Adipose tissue (tissue), 3 donors: Measurements from ENCODE around the gene ZGLP1. TPM values are rescaled to one million over a fixed set of nuclear protein-coding genes. Genes with fewer than 3 reads are reported as not detected.

Source experiments
- H3K27ac ChIP-seq: one replicate; pipeline ENCODE4 v1.5.1; 2013; ENCODE audit warnings: low read depth, low read length
- WGBS, 3 donors: extraction: QIAGEN DNeasy Blood & Tissue Kit; methylation state at CpG; one replicate each; pipeline ENCODE4 v1.1.7; 2013; 5-methylcytosine and 5-hydroxymethylcytosine counted together
- polyA plus RNA-seq, 3 donors: library from polyadenylated mRNA; stranded (reverse); fragments of 200-250 nt; gene quantifications; one replicate each; pipeline ENCODE4 v1.2.3, GENCODE V29; 2013
- donor health status: healthy with polysubstance abuse.
- donor health status: Bipolar disorder and iron deficiency.
- donor health status: healthy.

The ZGLP1 gene
- polyA plus RNA-seq, 3 donors: 2.2 to 5.3 (median 2.2) TPM

GRCh38 chr19:10329555-10329954 lies 19.9 kb upstream of the ZGLP1 start:
- 92 to 95% (median 94%) methylated on average over 13 of the region's 13 CpGs for WGBS, 3 donors
- H3K27ac ChIP-seq: no peak overlapping the region

- WGBS, 3 donors: 93 to 96% (median 95%) methylated on average over 39 to 41 of the region's 41 CpGs
- H3K27ac ChIP-seq: no peak overlapping the region
Measured at GRCh38 chr19:10328558-10329429, 19.2 kb upstream of the ZGLP1 start.

- H3K27ac ChIP-seq: no peak overlapping the region
- 83 to 92% (median 87%) methylated on average over 7 of the region's 7 CpGs for WGBS, 3 donors
Measured at GRCh38 chr19:10327793-10328192, 18.2 kb upstream of the ZGLP1 start.

DNA sequence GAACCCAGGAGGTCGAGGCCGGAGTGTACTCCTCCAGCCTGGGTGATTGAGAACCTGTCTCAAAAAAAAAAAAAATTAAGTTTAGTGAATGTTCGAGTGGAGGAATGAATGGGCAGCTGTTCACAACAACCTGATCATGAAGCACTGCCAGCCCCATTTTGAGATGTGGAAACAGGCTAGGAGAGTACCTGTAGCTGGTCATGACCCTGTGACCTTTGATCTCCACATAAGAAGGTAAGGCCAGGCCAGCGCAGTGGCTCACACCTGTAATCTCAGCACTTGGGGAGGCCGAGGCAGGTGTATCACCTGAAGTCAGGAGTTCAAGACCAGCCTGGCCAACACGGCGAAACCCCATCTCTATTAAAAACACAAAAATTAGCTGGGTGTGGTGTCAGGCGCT lies 16.1 kb upstream of the ZGLP1 start:
- no peak overlapping the region for H3K27ac ChIP-seq
- WGBS, 3 donors: 90 to 94% (median 92%) methylated on average over 8 of the region's 8 CpGs

- WGBS, 3 donors: 88 to 95% (median 88%) methylated on average over 17 to 19 of the region's 19 CpGs
- no peak overlapping the region for H3K27ac ChIP-seq
Measured at GRCh38 chr19:10321874-10322835, 12.5 kb upstream of the ZGLP1 start.

DNA sequence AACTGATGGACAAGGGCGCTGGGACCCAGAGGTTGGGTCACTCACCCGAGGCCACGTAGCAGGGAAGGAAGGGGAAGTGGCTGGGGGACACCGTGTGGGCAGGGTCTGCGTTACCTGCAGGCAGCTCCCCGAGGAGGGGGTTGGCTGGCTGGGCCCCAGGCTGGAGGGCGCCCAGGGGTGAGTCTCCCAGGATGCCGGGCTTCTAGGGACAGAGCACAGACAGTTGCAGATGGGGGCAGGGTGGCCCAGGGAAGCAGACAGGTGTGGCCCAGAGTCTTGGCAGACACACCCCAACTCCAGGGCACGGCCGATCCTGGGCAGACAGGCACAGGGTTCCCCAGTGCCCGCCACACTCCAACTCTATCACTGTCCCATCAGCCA lies 11.8 kb upstream of the ZGLP1 start:
- 82 to 86% (median 82%) methylated on average over 11 of the region's 11 CpGs for WGBS, 3 donors
- no peak overlapping the region for H3K27ac ChIP-seq

- H3K27ac ChIP-seq: no peak overlapping the region
- WGBS, 3 donors: 94 to 96% (median 95%) methylated on average over 25 to 32 of the region's 32 CpGs
Measured at GRCh38 chr19:10320602-10321416, 11.2 kb upstream of the ZGLP1 start.

DNA sequence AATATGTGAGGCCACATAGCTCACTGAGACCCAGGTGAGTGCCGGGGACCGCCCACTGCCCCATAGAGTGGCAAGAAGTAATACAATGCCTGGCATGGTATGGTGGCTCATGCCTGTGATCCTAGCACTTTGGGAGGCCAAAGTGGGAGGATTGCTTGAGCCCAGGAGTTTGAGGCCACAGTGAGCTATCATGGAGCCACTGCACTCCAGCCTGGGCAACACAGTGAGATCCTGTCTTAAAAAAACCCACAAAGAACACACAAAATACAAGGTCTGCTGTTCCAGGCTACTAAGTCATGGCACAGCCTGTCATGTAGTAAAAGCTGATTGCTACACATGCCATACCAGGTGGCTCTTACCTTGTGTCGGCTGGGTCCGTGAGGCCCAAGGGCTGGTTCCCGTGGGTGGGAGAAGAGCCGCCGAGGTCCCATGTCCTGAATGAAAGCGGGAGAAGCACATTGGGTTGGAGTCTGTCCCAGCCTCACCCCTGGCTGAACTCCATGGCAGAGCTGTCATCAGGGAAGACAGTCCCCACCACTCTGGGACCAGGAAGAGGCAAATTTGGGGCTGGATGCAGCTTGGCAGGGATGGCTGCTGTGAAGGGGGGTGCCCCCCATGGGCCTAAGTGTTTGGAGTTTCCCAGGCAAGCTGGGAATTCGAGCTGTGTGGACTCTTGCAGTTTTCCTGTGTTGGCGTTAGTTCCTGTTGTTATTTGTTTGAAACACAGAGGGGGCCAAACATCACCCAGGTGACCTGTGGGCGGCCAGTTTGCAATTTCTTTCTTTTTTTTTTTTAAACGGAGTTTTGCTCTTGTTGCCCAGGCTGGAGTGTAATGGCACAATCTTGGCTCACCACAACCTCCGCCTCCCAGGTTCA lies 9.4 kb upstream of the ZGLP1 start:
- no peak overlapping the region for H3K27ac ChIP-seq
- WGBS, 3 donors: 89 to 91% (median 90%) methylated on average over 13 of the region's 13 CpGs

- 91 to 95% (median 91%) methylated on average over 15 of the region's 15 CpGs for WGBS, 3 donors
- no peak overlapping the region for H3K27ac ChIP-seq
Measured at GRCh38 chr19:10317857-10318462, 8.3 kb upstream of the ZGLP1 start.

GRCh38 chr19:10317045-10317856 lies 7.6 kb upstream of the ZGLP1 start:
- WGBS, 3 donors: 84 to 87% (median 85%) methylated on average over 29 of the region's 29 CpGs

DNA sequence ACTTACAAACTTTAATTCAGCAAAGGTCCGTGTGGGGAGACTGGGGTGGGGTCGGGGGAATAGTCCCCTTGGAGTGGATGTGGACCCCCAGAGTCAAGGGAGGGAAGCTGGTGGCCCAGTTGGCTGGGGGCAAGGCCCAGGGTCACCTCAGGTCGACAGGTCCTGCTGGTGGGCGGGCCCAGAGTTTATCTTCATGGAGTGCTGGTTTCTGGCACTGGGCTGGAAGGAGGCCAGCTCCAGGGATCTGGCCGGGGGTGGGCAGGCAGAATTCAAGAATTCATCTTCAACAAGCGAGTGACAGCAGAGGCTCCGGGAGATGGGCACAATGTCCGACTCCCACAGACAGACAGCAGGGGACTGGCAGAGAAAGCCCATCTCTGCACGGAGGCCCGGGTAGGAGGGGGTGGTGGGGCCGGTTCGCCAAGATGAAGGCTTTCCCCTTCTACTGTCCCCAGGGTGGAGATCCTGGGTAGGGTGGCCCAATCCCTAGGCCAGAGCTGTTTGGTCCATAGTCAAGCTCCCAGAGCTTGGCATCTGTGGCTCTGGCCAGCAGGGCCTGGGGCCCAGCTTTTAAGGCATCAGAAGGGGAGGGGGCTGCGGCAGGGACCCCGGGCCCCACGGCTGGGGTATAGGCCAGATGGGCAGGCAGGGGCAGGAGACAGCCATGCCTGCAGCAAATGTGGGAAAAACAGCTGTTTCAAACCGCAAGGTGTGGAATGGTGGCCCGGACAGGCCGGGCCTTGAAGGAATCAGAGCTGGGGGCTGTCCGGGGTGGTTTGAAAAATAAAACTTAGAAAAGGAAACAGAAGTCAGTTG lies 6.8 kb upstream of the ZGLP1 start:
- WGBS, 3 donors: 66 to 71% (median 70%) methylated on average over 18 to 19 of the region's 19 CpGs
- H3K27ac ChIP-seq: no peak overlapping the region

More at GRCh38 chr19:10317045-10317856, 7.6 kb upstream of the ZGLP1 start:
- no peak overlapping the region for H3K27ac ChIP-seq

DNA sequence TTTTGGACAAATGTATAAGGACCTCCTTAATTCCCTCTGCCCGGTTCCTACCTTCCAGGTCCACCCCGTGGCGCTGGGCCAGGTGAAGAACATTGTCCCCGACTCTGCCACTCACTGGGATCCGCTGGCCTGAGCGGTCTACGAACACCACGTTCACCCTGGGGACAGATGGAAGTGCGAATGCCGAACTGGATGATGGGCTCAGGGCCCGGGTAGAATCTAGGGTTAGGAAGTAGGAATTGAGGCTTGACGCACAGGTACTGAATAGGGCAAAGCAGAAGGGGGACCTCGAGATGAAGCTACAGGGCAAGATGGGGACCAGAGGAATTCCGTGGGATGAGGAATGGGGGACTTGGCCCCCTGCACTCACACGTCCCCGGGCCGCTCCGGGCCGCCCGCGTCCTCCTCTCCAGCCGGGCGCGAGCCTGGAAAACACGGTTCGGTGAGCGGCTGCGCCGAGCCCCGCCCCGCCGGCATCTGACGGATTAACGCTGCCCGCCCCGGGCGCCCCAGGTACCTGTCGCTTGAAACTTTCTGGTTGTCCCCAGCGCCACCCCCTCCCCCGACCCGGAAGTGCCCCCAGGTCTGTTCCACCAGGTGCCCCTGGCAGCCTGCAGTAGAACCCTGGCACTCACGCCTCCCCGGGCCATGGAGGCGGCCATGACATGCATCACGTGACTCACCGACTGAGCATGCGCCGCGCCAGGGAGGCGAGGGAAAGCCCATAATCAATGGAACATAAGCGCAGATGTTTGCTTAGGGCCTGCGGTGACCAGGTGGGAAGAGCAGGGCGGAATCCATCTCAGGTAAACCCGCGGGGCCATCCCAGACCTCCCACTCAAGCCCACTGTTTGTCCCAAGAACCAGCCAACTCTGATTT lies 6.0 kb upstream of the ZGLP1 start, which contains the start of gene FDX2:
TSS of gene FDX2 (minus strand) at position 681 of the 880 bp plus-strand sequence. CDS start at position 662, 19 bp downstream.
- 0 to 1% (median 1%) methylated on average over 49 to 55 of the region's 55 CpGs for WGBS, 3 donors

GRCh38 chr19:10306327-10306726 lies 3.3 kb downstream of the ZGLP1 start:
- WGBS, 3 donors: 89 to 90% (median 90%) methylated on average over 5 of the region's 5 CpGs
- no peak overlapping the region for H3K27ac ChIP-seq

More for the DNA sequence above, 6.0 kb upstream of the ZGLP1 start, which contains the start of gene FDX2:
- H3K27ac ChIP-seq: no peak within 1 kb of the TSS

DNA sequence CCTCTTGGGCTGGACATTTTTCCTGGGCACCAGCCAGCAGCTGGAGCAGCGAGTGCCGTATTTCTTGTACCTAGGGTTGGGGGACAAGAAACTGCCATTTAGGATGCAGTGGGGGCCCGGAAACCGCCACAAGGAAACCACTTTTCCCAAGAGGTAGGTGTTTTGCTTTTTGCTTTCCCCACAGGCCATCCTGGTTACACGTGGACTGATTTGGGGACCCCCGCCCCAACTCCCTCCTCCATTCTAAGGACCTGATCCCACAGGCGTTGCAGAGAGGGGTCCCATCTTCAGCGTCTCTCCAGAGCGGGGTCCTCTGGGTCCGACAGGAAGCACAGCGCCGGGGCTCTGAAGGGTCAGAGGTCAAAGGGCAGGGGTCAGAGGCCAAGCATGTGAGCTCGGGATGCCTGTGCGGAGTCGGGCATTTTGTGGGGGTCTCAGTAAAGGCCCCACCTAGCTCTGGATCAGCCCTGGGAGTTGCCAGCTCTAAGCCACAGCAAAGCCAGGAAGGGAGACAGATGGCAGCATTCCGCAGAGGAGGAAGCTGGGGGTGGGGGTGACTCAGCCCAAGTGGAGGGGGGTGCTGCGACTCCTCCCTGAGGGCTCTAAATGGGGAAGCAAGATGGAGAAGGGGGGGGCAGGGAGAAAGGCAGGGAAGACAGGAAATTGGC lies 4.3 kb downstream of the ZGLP1 start:
- 60 to 84% (median 62%) methylated on average over 16 to 17 of the region's 17 CpGs for WGBS, 3 donors
- H3K27ac ChIP-seq: no peak overlapping the region
